T-helper 2 cell (primary cell): ENCODE data around the gene SUPT6H.
A peak's percentile ranks its signal among the peaks of the same experiment; 100 is the strongest.

Experiments
- DNase-seq, 5 experiments: peaks; one replicate each; pipeline versions ENCODE4 v3.0.0 to v3.0.0-alpha.2; 2012 to 2022

Gene SUPT6H

DNA sequence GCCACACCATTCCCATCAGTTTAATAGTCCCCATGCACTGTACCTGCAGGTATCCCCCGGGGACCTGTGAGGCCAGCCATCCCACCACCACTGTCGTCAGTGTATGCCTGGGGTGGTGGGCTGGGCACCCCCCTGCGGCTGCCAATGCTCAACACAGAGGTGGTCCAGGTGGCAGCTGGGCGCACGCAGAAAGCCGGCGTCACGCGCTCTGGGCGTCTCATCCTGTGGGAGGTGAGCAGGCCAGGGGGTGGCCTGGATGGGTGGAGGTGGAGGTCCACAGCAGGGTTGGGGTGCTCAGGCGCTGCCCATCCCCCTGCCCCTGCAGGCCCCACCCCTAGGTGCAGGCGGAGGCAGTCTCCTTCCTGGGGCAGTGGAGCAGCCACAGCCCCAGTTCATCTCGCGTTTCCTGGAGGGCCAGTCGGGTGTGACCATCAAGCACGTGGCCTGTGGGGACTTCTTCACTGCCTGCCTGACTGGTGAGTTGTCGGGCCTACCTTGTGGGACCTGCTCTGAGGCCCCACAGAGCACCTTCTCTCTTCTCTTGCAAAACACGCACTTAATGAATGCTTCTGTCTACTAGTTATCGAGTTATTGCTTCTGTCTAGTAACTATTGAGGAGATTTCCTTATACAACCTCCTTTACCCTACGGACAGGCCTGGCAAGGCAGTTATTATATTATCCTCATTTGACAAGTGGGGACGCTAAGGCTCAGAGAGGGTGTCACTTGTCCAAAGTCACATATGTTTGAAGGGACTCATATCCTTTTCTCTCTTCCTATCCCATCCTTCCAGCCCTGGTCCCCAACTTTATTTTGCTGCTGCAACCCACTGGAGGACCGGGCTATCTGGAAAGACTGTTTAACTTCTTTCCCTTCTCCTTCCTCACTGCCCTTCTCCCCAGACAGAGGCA is 76.0 kb downstream of the SUPT6H start:
- no peak for DNase-seq

GRCh38 chr17:28738680-28739384 is 76.8 kb downstream of the SUPT6H start:
- DNase-seq, result peak in 3 of 5 experiments; percentile 35 to 49 (median 40)

DNA sequence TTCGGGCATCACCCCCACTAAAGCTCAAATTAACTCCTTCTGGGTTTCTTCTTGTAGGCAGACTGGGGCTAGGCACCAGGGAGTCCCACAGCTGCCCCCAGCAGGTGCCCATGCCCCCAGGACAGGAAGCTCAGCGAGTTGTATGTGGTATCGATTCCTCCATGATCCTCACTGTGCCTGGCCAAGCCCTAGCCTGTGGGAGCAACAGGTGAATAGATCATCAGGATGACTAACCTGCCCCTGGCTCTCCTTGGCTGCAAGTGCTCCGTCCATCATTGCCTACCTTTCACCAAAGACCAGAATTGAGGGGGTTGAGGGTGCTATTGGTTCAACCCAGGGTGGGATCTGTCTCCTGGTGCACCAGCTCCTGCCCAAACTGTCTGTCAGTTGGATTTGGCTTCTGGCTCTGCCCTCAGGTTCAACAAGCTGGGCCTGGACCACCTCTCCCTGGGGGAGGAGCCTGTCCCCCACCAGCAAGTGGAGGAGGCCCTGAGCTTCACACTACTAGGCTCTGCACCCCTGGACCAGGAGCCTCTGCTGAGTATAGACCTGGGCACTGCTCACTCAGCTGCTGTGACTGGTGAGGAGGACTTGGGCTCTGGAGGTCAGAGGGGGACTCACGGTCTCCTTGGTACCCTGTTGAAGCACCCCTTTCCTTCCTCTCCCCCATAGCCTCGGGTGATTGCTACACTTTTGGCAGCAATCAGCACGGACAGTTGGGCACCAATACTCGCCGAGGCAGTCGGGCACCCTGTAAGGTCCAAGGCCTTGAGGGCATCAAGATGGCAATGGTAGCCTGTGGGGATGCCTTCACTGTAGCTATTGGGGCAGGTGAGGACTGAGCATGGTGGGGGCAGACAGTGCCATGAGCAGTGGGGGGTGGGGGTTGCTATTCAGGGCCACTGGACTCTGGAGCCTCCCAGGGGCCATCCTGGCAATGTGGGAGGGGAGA is 78.7 kb downstream of the SUPT6H start:
- no peak for DNase-seq

GRCh38 chr17:28741358-28742349 is 79.6 kb downstream of the SUPT6H start:
- DNase-seq, result no peak

- peak; percentile 58 to 87 (median 67) for DNase-seq
Measured at GRCh38 chr17:28743243-28744103, 81.5 kb downstream of the SUPT6H start, which contains the start of gene TRAF4. Gene TRAF4 (plus strand): TSS chr17:28744011. CDS start chr17:28744113, 102 bp downstream.

DNA sequence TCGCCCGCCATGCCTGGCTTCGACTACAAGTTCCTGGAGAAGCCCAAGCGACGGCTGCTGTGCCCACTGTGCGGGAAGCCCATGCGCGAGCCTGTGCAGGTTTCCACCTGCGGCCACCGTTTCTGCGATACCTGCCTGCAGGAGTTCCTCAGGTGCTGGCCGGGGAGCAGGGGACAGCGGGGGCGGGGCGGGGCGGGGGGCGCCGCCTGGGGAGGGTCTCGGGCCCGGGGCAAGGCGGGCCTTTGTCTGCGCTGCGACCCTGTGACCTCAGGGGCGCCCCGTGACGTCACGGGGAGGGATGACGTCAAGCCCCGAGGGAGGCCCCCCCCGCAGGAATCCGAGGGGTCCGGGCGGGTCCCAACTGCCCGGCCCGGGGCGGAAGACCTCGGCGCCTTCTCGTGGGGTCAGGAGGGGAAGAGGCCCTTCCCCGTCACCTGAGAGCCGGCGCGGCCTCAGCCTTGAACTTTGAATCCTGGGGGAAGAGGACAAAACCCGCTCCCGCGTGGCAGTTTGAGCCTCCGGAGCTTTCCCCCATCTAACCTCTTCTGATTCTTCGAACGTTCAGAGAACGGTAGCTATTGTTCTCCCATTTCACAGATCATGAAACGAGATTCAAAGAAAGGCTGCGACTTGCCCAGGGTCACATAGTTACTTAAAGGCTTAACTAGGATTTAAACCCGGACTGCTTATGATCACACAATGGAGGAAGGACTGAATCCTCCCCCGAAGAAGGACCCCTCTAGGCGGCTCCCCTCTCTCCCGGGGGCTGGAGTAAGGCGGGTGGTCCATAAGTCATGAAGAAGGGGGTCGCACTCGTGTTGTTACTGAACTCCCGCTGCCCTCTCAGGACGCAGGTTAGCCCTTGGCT is 82.3 kb downstream of the SUPT6H start:
- peak; percentile 44 to 80 (median 54) for DNase-seq

DNA sequence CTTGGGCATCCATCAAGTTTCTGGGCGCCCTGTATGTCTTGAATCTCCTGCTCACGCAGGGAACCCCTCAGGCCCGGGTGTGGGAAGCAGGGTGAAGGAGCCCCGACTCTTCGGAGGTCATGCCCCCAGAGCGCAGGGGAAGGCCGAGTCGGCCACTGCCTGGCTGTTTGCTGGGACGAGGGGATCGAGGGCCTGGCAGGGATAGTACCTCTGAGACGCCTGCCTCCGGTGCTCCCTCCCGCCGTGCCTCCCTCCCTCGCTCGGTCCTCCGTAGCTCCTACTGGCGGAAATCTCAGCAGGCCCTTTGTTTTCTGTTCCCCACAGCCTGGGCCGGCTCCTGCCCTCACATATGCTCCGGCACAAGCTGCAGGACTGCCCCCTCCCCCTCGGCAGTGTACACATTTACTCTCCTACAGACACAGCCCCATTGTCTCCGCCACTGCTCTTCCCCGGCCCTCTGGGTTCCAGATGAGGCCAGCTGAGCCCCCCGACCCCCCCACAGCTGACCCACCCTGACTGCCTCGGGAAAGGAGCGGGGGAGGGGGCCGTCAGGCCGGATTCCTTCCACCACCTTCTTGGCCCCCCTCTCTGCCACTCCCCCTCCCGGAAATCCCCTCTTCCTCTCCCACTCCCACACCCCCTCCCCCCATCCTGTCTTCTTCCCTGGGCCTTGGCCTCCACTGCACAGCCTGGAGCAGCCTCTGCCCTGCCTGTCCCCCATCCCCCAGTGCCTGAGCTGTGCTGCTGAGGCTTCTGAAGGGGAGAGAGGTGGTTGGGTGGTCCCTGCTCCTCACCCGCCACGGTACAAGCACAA is 83.2 kb downstream of the SUPT6H start:
- peak in 3 of 5 experiments; percentile 14 to 53 (median 23) for DNase-seq

- no peak for DNase-seq
Measured at GRCh38 chr17:28745786-28746411, 83.9 kb downstream of the SUPT6H start.

DNA sequence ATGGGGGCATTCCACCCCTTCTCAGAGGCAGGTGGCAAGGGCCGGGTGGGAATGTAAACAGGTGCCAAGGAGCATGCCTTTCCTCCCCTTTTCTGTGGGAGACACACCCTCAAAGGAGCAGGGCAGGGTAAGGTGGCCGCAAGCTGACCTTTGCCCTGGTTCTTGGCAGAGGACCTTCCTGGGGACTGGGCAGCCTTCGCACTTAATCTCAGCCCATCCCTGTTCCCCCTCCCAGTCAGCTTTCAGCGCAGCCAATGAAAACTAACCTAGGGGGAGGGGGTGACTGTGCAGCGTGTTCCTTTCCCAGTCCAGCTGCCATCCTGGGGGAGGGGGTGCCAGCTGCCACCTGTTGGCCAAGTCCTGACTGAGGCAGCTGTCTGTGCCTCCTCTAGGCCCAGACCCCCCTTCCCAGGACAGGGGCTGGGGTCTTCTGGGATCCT is 84.6 kb downstream of the SUPT6H start:
- no peak for DNase-seq

DNA sequence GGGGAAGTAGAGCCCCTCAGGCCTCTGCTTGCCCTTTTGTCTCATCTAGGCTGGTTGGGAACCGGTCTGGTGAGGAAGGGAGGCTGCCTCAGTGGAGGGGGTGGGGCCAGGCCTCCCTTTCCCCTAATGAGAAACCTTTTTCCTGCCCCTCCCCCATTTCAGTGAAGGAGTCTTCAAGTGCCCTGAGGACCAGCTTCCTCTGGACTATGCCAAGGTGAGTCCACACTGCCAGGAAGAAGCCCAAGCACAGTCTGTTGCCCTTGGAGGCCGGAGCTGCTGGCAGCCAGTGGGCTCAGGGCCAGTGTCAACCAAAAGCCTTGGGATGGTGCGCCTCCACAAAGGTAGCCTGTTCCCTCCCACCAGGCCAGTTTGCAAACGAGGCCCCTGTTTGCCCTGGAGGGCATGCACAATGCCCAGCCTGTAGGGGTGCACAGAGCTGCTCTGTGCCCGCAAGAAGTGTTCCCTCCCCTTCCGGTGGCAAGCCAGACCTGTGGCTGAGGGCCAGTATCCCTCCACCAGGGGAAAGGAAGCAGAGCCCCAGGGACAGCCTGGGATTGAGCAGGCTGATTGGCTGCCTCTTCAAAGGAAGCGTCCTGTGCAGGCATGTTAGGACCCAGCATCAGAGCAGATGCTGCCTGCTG is 85.2 kb downstream of the SUPT6H start:
- no peak for DNase-seq

- DNase-seq, result no peak
Measured at GRCh38 chr17:28747801-28748750, 86.1 kb downstream of the SUPT6H start.

DNA sequence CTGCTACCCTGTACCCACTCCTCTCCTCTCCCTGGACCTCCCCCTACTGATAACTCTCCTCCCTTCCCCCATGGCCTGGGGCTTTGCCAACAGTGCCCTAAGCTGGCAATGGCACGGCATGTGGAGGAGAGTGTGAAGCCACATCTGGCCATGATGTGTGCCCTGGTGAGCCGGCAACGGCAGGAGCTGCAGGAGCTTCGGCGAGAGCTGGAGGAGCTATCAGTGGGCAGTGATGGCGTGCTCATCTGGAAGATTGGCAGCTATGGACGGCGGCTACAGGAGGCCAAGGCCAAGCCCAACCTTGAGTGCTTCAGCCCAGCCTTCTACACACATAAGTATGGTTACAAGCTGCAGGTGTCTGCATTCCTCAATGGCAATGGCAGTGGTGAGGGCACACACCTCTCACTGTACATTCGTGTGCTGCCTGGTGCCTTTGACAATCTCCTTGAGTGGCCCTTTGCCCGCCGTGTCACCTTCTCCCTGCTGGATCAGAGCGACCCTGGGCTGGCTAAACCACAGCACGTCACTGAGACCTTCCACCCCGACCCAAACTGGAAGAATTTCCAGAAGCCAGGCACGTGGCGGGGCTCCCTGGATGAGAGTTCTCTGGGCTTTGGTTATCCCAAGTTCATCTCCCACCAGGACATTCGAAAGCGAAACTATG is 87.0 kb downstream of the SUPT6H start:
- no peak for DNase-seq

GRCh38 chr17:28749516-28750177 is 87.6 kb downstream of the SUPT6H start:
- no peak for DNase-seq

DNA sequence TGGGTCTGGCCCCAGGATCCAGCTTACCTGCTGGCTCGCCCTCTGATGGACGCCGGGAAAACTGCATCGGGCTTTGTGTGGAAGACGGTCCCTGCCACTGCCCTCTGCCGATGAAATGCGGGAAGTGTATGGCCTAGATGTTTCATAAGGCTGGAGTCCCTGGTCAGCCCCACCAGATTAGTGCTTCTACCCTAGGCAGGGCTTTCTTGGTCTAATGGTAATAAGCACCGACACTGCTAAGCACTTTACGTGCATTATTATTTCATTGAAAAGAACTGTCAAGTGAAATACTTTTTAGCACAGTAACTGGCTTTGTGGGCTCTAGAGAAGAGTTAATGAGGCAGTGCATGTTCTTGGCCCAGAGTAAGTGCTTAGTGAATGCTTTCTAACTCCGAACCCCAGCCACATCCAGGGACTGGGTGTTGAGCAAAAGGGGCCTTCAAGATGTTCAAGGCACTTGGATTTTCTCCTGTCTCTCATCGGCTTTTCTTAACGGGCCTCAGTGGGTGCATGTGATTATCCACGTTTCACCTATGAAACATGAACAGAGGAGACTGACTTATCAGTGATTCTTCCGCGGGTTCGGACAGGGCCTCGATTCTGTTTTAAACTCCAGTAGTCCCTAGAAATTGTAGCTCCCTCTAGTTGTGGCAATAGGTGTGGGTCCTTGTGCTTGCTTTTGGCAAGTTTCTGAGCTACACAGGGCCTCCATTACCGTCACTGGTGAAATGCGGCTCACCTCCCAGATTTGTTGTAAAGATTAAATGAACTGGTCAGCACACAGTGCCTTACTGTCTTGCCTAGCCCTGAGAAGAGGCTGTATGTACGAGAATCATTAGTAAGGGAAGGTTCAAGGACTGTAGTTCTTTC is 88.4 kb downstream of the SUPT6H start:
- DNase-seq, result peak; percentile 72 to 85 (median 83)
